ENCODE measurements around the gene TTLL11. TPM values are rescaled to one million over a fixed set of nuclear protein-coding genes. Genes with fewer than 3 reads are reported as not detected.

TTLL11 gene
- total and polyA plus RNA-seq, 4 donors: 3.6 to 7.8 (median 5.9) TPM

GRCh38 chr9:121857928-121858327 is 235.2 kb downstream of the TTLL11 start:
- no peak for DNase-seq
- ATAC-seq (ENCODE audit: insufficient read depth, low FRiP score): no peak
- WGBS, 2 donors: 77 to 84% methylated on average over 9 of the region's 9 CpGs

GRCh38 chr9:121855476-121855875 is 237.6 kb downstream of the TTLL11 start:
- TF ChIP-seq CTCF (IDR thresholded peaks at IDR 0.05; ENCODE audit: control extremely low read depth, extremely low read depth): no peak
- DNase-seq (peak in 1 of 3 donors; percentile 6), ATAC-seq (ENCODE audit: insufficient read depth, low FRiP score) (no peak)
- H3K27me3 ChIP-seq (ENCODE audit: control insufficient read depth in 3 of 3, insufficient read depth in 3 of 3, low read length in 2 of 3): no peaks in the 10 kb centered on the region
- H3K36me3 ChIP-seq (ENCODE audit: control insufficient read depth in 4 of 4, insufficient read depth in 4 of 4, low read length in 4 of 4): peaks cover 0 to 3% (median 0%) of the 10 kb centered on the region in 4 donors
- H3K27ac ChIP-seq (ENCODE audit: low read depth in 1 of 2, low read length in 1 of 2): no peak overlapping the region
- H3K9me3 ChIP-seq (ENCODE audit: control insufficient read depth in 4 of 4, insufficient read depth in 3 of 4, low read length in 3 of 4): no peaks in the 10 kb centered on the region
- H3K4me3 ChIP-seq: no peak overlapping the region
- WGBS, 2 donors: 79 to 88% methylated on average over 5 of the region's 5 CpGs
- peaks cover 0 to 36% (median 10%) of the 10 kb centered on the region in 5 donors for H3K4me1 ChIP-seq (ENCODE audit: control insufficient read depth in 5 of 5, insufficient read depth in 5 of 5, low read length in 5 of 5)
- H3K9ac ChIP-seq (ENCODE audit: insufficient read depth in 1 of 2, low read length in 2 of 2): no peak overlapping the region

More at GRCh38 chr9:121857928-121858327, 235.2 kb downstream of the TTLL11 start:
- Histone ChIP-seq H3K9ac (ENCODE audit: insufficient read depth in 1 of 2, low read length in 2 of 2) (no peak overlapping the region), H3K27me3 (ENCODE audit: control insufficient read depth in 3 of 3, insufficient read depth in 3 of 3, low read length in 2 of 3) (no peaks in the 10 kb centered on the region), H3K36me3 (ENCODE audit: control insufficient read depth in 4 of 4, insufficient read depth in 4 of 4, low read length in 4 of 4) (peaks cover 0 to 1% (median 0%) of the 10 kb centered on the region in 4 donors), H3K4me1 (ENCODE audit: control insufficient read depth in 5 of 5, insufficient read depth in 5 of 5, low read length in 5 of 5) (peaks cover 0 to 18% (median 0%) of the 10 kb centered on the region in 5 donors), H3K9me3 (ENCODE audit: control insufficient read depth in 4 of 4, insufficient read depth in 3 of 4, low read length in 3 of 4) (no peaks in the 10 kb centered on the region), H3K27ac (ENCODE audit: low read depth in 1 of 2, low read length in 1 of 2) (no peak overlapping the region), H3K4me3 (no peak overlapping the region)
- no peak for TF ChIP-seq CTCF (IDR thresholded peaks at IDR 0.05; ENCODE audit: control extremely low read depth, extremely low read depth)

- H3K27me3 ChIP-seq (ENCODE audit: control insufficient read depth in 3 of 3, insufficient read depth in 3 of 3, low read length in 2 of 3): no peaks in the 10 kb centered on the region
- H3K4me3 ChIP-seq: no peak overlapping the region
- H3K9ac ChIP-seq (ENCODE audit: insufficient read depth in 1 of 2, low read length in 2 of 2): no peak overlapping the region
- no peak for DNase-seq
- 89 to 92% methylated on average over 11 of the region's 11 CpGs for WGBS, 2 donors
- no peak for ATAC-seq (ENCODE audit: insufficient read depth, low FRiP score)
- peaks cover 0 to 1% (median 0%) of the 10 kb centered on the region in 4 donors for H3K36me3 ChIP-seq (ENCODE audit: control insufficient read depth in 4 of 4, insufficient read depth in 4 of 4, low read length in 4 of 4)
- H3K27ac ChIP-seq (ENCODE audit: low read depth in 1 of 2, low read length in 1 of 2): no peak overlapping the region
- peaks cover 0 to 36% (median 10%) of the 10 kb centered on the region in 5 donors for H3K4me1 ChIP-seq (ENCODE audit: control insufficient read depth in 5 of 5, insufficient read depth in 5 of 5, low read length in 5 of 5)
- H3K9me3 ChIP-seq (ENCODE audit: control insufficient read depth in 4 of 4, insufficient read depth in 3 of 4, low read length in 3 of 4): peaks cover 0 to 3% (median 1%) of the 10 kb centered on the region in 4 donors
- no peak for TF ChIP-seq CTCF (IDR thresholded peaks at IDR 0.05; ENCODE audit: control extremely low read depth, extremely low read depth)
Observed at GRCh38 chr9:121853617-121854395, 239.3 kb downstream of the TTLL11 start.
